WTC11 (cell line): ENCODE data around the gene CREG2. TPM values are rescaled to one million over a fixed set of nuclear protein-coding genes. Genes with fewer than 3 reads are reported as not detected.

Experiments
- ATAC-seq: fragments of 200-7000 bp; cut with Tn5 transposase; 2 replicates; pipeline ENCODE4 v1.10.0; 2021; ENCODE audit warnings: mild to moderate bottlenecking, moderate library complexity
- CTCF ChIA-PET: fragments of 300-600 bp; sonication (Branson Sonifier 250); formaldehyde crosslinking; loops from one replicate; lab custom pipeline; 2021; ENCODE audit warnings: antibody characterized with exemption; lab: Charles Lee
- POLR2A ChIA-PET: fragments of 350-600 bp; sonication (Branson Sonifier 250); formaldehyde crosslinking; loops from one replicate; lab custom pipeline; 2021; ENCODE audit warnings: antibody characterized with exemption; lab: Charles Lee
- DNase-seq: peaks from one replicate; pipeline ENCODE4 v3.0.0; 2021; ENCODE audit warnings: low spot score
- H3K27ac Mint-ChIP-seq: 2 replicates; pipeline ENCODE4 v1.8.0; 2021; ENCODE audit warnings: mixed read lengths
- H3K27me3 Mint-ChIP-seq: 2 replicates; pipeline ENCODE4 v1.8.0; 2021; ENCODE audit warnings: low read depth, mild to moderate bottlenecking, moderate library complexity, mixed read lengths
- H3K36me3 Mint-ChIP-seq: 2 replicates; pipeline ENCODE4 v1.8.0; 2021; ENCODE audit warnings: mixed read lengths
- H3K4me1 Mint-ChIP-seq: 2 replicates; pipeline ENCODE4 v1.8.0; 2022; ENCODE audit warnings: mixed read lengths
- H3K4me3 Mint-ChIP-seq: 2 replicates; pipeline ENCODE4 v1.8.0; 2021; ENCODE audit warnings: mild to moderate bottlenecking, moderate library complexity, mixed read lengths
- H3K9me3 Mint-ChIP-seq: 2 replicates; pipeline ENCODE4 v1.8.0; 2021; ENCODE audit warnings: mixed read lengths
- AFF4 ChIP-seq: sonication (generic); formaldehyde crosslinking; IDR thresholded peaks from 2 replicates; pipeline ENCODE4 v1.8.1; 2023; ENCODE audit warnings: mild to moderate bottlenecking, missing genetic modification reagents, borderline replicate concordance
- EMX1 ChIP-seq: fragments of 250-450 bp; sonication (Bioruptor Pico); IDR thresholded peaks from 2 replicates; pipeline ENCODE4 v1.8.0; 2021; ENCODE audit warnings: mild to moderate bottlenecking
- ETV6 ChIP-seq: sonication (generic); formaldehyde crosslinking; IDR thresholded peaks from 2 replicates; pipeline ENCODE4 v1.8.1; 2022; ENCODE audit warnings: mild to moderate bottlenecking, missing genetic modification reagents
- FOXP1 ChIP-seq: sonication (generic); formaldehyde crosslinking; IDR thresholded peaks from 2 replicates; pipeline ENCODE4 v1.8.0; 2022; ENCODE audit warnings: missing genetic modification reagents, mild to moderate bottlenecking, moderate library complexity, borderline replicate concordance
- IRF1 ChIP-seq: sonication (generic); formaldehyde crosslinking; IDR thresholded peaks from 2 replicates; pipeline ENCODE4 v1.8.0; 2023; ENCODE audit warnings: missing genetic modification reagents
- KAT7 ChIP-seq: sonication (generic); formaldehyde crosslinking; IDR thresholded peaks from 2 replicates; pipeline ENCODE4 v1.8.1; 2023; ENCODE audit warnings: missing genetic modification reagents, mild to moderate bottlenecking, borderline replicate concordance
- RELA ChIP-seq: sonication (generic); formaldehyde crosslinking; IDR thresholded peaks from 2 replicates; pipeline ENCODE4 v1.8.1; 2022; ENCODE audit warnings: missing genetic modification reagents, mild to moderate bottlenecking, borderline replicate concordance
- RORB ChIP-seq: fragments of 250-450 bp; sonication (Bioruptor Pico); IDR thresholded peaks from 2 replicates; pipeline ENCODE4 v1.9.0; 2021; ENCODE audit warnings: mild to moderate bottlenecking
- SMAD3 ChIP-seq: sonication (generic); formaldehyde crosslinking; IDR thresholded peaks from 2 replicates; pipeline ENCODE4 v1.8.0; 2022; ENCODE audit warnings: missing genetic modification reagents, mild to moderate bottlenecking, borderline replicate concordance
- TCF7 ChIP-seq: sonication (generic); formaldehyde crosslinking; IDR thresholded peaks from 2 replicates; pipeline ENCODE4 v1.8.0; 2022; ENCODE audit warnings: mild to moderate bottlenecking, low read depth, missing genetic modification reagents, moderate library complexity
- TEAD1 ChIP-seq: sonication (generic); formaldehyde crosslinking; IDR thresholded peaks from 2 replicates; pipeline ENCODE4 v1.8.0; 2022; ENCODE audit warnings: mild to moderate bottlenecking, missing genetic modification reagents
- USF2 ChIP-seq: sonication (generic); formaldehyde crosslinking; IDR thresholded peaks from 2 replicates; pipeline ENCODE4 v1.8.1; 2023; ENCODE audit warnings: mild to moderate bottlenecking, missing genetic modification reagents, moderate library complexity
- ZBTB43 ChIP-seq: sonication (generic); formaldehyde crosslinking; IDR thresholded peaks from 2 replicates; pipeline ENCODE4 v1.8.1; 2023; ENCODE audit warnings: mild to moderate bottlenecking, missing genetic modification reagents
- ZNF281 ChIP-seq: sonication (generic); formaldehyde crosslinking; IDR thresholded peaks from 2 replicates; pipeline ENCODE4 v1.8.0; 2023; ENCODE audit warnings: mild to moderate bottlenecking, missing genetic modification reagents
- ZNF396 ChIP-seq: fragments of 250-450 bp; sonication (Bioruptor Pico); IDR thresholded peaks from 2 replicates; pipeline ENCODE4 v1.8.0; 2021; ENCODE audit warnings: mild to moderate bottlenecking, moderate library complexity, borderline replicate concordance
- ZSCAN18 ChIP-seq: fragments of 250-450 bp; sonication (Bioruptor Pico); IDR thresholded peaks from 2 replicates; pipeline ENCODE4 v2.1.2; 2022; ENCODE audit warnings: mild to moderate bottlenecking, moderate library complexity
- total RNA-seq: library from RNA; stranded (reverse); gene quantifications from 3 replicates; pipeline ENCODE4 v1.2.3, GENCODE V29; 2021

Gene CREG2
- total RNA-seq, 1 experiment from 2014 or later = 1.6 TPM

- no peaks in the 10 kb centered on the region for H3K9me3 Mint-ChIP-seq
- peaks cover 22% of the 10 kb centered on the region for H3K4me1 Mint-ChIP-seq
- H3K36me3 Mint-ChIP-seq = no peaks in the 10 kb centered on the region
- H3K27ac Mint-ChIP-seq = no peak overlapping the region
- peak; percentile 61 for ATAC-seq
- TF ChIP-seq FOXP1 (CRISPR knock-in tag) (peak; percentile 30; the same call in 1 of the 2 replicates), TCF7 (CRISPR knock-in tag) (0 out of 2 replicates have a peak, but pooled peaks have one; percentile 16), ZSCAN18 (CRISPR knock-in tag) (no peak), ZBTB43 (CRISPR knock-in tag) (0 out of 2 replicates have a peak, but pooled peaks have one; percentile 29)
- DNase-seq = peak; percentile 23
- peaks cover 48% of the 10 kb centered on the region for H3K27me3 Mint-ChIP-seq
- ChIA-PET CTCF (interaction anchor here (0.6 to 3.9 kb wide), 26 partner anchors 8 to 439 kb away, joined by 3 to 72 read pairs (median 4); partner anchors contain the start of gene RNF149), POLR2A (no interaction called here)
- H3K4me3 Mint-ChIP-seq = peak overlapping the region; percentile 80
Observed at GRCh38 chr2:101386599-101387150, 628 bp downstream of the CREG2 start.

GRCh38 chr2:101383016-101383541, 4.2 kb downstream of the CREG2 start:
- Mint-ChIP-seq H3K4me1 (peaks cover 22% of the 10 kb centered on the region), H3K27ac (no peak overlapping the region), H3K9me3 (no peaks in the 10 kb centered on the region), H3K36me3 (no peaks in the 10 kb centered on the region), H3K27me3 (peaks cover 31% of the 10 kb centered on the region), H3K4me3 (no peak overlapping the region)
- DNase-seq = no peak
- no peak for ATAC-seq
- CTCF ChIA-PET = interaction anchor here (0.6 to 2.1 kb wide), 3 partner anchors 16 to 41 kb away, joined by 3 to 11 read pairs (median 9); no protein-coding TSS in a partner anchor
- POLR2A ChIA-PET = no interaction called here
- TF ChIP-seq IRF1 (CRISPR knock-in tag) (no peak), EMX1 (CRISPR knock-in tag) (no peak), ZNF396 (no peak), USF2 (no peak), KAT7 (CRISPR knock-in tag) (no peak), RELA (CRISPR knock-in tag) (no peak), AFF4 (CRISPR knock-in tag) (no peak), RORB (CRISPR knock-in tag) (no peak), ZNF281 (CRISPR knock-in tag) (no peak), TEAD1 (no peak), ETV6 (CRISPR knock-in tag) (no peak), SMAD3 (CRISPR knock-in tag) (no peak)
- TF ChIP-seq, all 79 proteins: peak for 0
